Stimulated activated CD4-positive, alpha-beta T cell treated with anti-CD3 and anti-CD28 coated beads, Interleukin-2, amount 100 ng/mL, for 4 hours (primary cell): Measurements from ENCODE around the gene PDILT.

Experiments
- DNase-seq: peaks from one replicate; pipeline ENCODE4 v3.0.0-alpha.2; 2020; ENCODE audit warnings: low read depth

Gene PDILT

DNA sequence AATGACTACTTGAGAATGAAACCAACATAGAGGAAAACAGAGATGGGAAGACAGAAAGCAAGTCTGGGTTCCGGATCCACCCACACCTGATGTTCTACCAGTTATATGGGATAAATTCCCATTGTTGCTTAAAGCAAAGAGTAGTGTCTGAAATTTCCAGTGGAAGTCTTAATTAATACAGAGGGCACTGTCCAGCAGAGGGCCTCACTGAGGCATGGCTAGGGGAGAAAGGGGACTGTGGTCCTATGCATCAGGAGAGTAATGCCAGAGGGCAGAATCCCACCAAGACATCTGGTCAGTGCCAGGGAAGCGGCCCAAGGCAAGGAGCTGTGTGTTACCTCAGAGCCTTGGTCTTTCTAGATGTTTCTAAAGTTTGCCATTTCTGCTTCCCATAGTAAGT is 44.5 kb downstream of the PDILT start:
- DNase-seq, result no peak

DNA sequence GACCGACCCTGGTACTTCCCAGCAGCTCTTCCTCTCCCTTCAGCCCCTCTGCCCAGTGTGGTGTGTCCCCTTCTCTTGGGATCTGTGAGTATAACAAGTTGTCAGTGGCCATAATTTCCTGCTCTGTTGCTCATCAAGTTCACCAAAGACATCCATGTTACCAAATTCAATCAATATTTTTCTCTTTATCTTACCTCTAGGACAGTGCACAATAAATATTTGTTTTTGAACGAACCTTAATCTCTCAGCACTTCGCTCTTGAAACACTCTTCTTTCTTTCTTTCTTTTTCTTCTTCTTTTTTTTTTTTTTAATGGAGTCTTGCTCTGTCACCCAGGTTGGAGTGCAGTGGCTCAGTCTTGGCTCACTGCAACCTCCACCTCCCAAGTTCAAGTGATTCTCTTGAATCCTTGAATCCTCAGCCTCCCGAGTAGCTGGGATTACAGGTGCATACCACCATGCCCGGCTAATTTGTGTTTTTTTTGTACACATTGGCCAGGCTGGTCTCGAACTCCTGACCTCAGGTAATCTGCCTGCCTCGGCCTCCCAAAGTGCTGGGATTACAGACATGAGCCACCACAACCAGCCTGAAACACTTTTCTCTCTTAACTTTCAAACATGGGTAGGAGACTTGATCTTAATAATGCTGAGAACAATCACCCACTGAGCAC is 49.3 kb downstream of the PDILT start:
- no peak for DNase-seq

DNA sequence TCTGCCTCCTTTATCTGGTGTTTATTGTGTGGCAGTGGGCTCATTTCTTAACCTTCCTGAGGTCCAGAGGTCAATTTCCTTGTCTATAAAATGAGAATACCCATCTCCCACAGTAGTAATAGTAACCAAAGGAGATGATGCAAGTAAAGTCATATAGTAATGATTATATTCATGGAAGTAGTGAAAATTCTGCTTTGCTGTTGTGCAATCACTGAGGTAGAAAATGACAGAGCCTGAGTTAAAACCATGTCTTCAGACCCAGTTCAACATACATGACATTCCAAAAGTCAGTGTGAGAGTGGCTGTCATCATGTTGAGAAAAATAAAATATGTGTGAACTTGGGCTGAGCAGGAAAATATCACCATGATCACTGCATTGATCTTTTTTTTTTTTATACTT is 51.2 kb downstream of the PDILT start:
- no peak for DNase-seq

DNA sequence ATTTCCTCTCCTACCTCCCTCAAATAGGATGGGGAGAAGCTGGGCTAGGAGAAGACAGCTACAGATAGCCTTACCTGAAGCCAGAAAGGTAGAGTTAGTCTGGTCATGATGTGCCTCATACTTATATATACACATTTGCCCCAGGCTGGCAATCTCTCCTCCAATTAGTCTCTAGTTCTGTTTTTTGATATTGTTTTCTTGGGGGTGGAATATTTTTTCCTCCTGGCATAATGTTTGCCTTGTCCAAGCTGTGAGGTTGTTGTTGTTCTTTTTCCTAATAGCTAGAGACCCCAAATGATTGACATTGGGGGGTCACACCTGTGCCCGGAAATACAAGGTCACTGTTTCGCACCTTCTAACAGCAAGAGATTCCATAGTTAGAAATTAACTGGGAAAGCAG is 51.9 kb downstream of the PDILT start, which contains the start of gene UMOD:
Gene UMOD, minus strand, starts transcription at position 101 of the 400 bp plus-strand sequence. CDS start 1,978 bp downstream, outside the sequence.
- no peak for DNase-seq

- no peak for DNase-seq
These were observed 54.9 kb downstream of the PDILT start for GRCh38 chr16:20349615-20350014.

DNA sequence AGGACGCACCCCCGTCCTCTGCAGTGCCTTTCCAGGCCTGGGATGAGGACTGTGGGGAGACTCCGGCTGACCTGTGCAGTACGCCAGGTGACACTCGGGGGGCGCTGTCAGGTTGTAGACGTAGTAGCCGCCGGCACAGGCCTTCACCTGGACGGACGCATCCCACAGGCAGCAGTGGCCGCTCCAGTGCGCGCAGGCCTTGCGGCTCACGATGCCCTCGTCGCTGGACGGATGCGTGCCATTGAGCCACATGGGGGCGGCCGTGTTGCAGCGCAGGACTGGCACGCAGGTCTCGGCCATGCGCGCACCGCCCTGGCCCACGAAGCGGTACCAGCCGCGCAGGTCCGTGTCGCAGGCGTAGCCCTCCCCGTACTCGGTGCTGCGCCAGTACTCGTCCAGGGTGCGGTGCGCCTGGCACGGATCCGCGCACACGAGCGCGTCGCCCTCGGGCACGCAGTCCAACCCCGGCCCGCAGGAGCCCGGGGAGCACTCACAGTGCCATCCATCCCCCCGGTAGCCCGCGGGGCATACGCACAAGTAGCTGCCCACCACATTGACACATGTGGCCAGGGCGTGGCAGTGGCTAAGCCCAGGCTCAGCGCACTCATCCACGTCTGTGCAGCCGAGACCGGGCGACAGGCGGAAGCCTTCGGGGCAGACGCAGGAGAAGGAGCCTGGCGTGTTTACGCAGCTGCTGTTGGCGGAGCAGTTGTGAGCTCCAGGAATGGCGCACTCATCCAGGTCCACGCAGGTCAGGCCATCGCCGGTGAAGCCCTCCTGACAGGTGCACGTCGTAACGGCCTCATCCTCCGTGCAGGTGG is 56.0 kb downstream of the PDILT start:
- no peak for DNase-seq

- no peak for DNase-seq
These were observed 56.7 kb downstream of the PDILT start for GRCh38 chr16:20347666-20348364.

- no peak for DNase-seq
These were observed 59.9 kb downstream of the PDILT start for GRCh38 chr16:20344611-20345010.

DNA sequence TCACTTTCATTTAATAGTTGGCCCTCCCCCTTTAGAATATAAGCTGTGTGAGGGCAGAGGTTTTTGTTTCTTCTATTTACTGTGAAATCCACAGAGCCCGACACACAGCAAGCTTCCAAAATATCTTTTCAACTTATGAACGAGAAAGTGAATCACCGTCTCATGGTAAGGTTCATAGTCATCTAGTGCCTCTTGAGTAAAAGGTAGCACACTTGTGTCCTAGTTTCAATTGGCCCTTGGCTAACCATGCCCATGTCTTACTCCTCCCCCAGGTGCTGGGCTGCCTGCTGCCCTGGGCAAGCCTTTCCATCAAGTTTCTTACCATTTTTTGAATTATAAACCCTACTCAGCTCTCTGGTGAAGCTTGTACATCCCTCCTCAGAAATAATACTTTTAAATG is 64.8 kb downstream of the PDILT start:
- DNase-seq, result no peak

DNA sequence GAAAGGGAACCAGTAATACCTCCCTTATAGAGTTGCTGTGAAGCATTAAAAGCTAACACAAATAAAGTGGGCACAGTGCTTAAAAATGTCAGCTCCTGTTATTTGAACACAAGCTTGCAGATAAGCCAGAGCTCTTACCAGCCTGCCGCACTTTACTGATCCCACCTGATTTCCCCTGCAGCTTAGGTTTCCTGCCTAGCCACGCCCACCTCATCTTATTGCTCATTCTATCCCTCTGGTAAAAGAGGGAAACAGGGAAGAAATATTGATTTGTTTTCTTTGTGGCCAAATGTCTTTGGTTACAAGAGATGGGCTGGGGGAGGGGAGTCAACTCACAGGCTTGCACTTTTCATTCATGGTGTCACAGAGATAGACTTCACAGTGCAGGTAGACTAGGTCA is 67.6 kb downstream of the PDILT start:
- DNase-seq, result no peak

GRCh38 chr16:20334396-20334795 is 70.1 kb downstream of the PDILT start:
- DNase-seq, result no peak

- DNase-seq, result no peak
These were observed 71.4 kb downstream of the PDILT start for GRCh38 chr16:20333120-20333519.

- DNase-seq, result no peak
These were observed 72.1 kb downstream of the PDILT start for GRCh38 chr16:20332411-20332810.

- DNase-seq, result no peak
These were observed 72.9 kb downstream of the PDILT start for GRCh38 chr16:20331635-20332034.

GRCh38 chr16:20329392-20330138 is 75.0 kb downstream of the PDILT start:
- no peak for DNase-seq

GRCh38 chr16:20327444-20328041 is 77.0 kb downstream of the PDILT start, which contains the start of gene GP2:
Gene GP2, minus strand, starts transcription at chr16:20327513. Its CDS starts 1,082 bp downstream, at chr16:20326431.
- DNase-seq, result no peak

- DNase-seq, result no peak
These were observed 78.2 kb downstream of the PDILT start for GRCh38 chr16:20326321-20326720.

DNA sequence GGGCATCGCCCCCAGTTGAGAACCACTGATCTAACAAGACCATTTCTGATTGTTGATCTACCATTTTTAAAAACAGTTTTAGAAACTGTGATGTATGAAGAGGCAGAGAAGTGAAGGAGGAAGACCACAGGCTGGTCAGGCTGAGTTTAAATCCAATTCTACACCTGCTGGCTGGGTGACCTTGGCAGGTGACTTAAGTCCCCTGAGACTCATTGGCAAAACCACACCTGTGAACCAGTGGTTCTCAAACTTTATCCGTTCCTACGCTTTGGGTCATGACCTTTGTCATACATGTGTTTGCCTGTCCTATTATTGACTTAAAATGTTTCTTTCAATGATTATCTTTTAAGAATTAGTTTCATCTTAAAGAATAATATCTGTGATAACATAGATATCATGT is 79.5 kb downstream of the PDILT start:
- no peak for DNase-seq

GRCh38 chr16:20323591-20324117 is 80.9 kb downstream of the PDILT start:
- no peak for DNase-seq

DNA sequence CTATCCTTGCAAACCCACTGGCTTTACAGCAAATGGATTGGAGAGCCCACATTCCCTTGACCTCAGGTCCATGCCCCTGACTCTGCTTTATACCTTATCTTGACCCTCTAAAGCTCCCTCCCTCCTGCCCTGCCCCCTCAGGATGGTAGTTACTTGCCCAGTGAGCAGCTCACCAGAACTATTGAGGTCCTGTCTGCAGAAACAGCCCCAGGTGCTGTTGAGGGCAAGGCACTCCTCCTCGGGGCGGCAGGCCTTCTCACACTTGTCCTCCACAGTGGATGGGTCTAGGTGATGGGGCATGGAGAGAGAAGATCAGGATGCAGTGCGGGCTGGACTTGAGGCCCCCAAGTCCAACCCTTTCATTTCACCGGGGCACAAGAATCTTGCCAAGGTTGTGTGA is 81.8 kb downstream of the PDILT start:
- no peak for DNase-seq

DNA sequence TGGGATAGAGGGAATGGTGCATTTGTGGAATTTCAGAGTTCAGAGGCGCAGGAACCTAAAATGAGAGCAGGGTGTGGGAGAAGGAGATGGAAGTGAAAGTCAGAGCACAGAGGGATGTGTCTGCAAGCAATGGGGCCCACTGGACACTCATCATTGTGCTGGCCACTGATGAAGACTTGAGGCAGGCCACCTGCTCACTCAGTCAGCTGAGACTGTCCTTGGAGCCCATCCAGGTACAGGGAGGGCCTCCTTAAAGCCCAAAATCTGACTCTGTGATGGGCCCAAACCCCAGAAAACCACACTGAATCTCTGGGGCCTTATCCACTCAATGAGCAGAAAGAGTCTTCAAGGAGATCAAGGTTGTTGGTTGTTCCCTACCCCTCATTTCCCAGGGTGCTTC is 82.9 kb downstream of the PDILT start:
- DNase-seq, result no peak
